Panc1 (cell line): ENCODE measurements around the gene PADI6. TPM values are rescaled to one million over a fixed set of nuclear protein-coding genes. Genes with fewer than 3 reads are reported as not detected.

Experiments
- ATAC-seq: fragments of 200-7000 bp; cut with Tn5 transposase; 2 replicates; pipeline ENCODE4 v1.9.1; 2020; ENCODE audit warnings: mild to moderate bottlenecking, moderate library complexity
- BruUV-seq: library from RNA; stranded (reverse); fragments of 400-500 nt; replicated peaks from 2 replicates; lab custom pipeline; 2021; lab: Mats Ljungman, UMichigan
- CTCF ChIA-PET: fragments of 300-600 bp; sonication (Branson Sonifier 250); formaldehyde crosslinking; loops from one replicate; lab custom pipeline; 2022; ENCODE audit warnings: antibody characterized with exemption; lab: Charles Lee
- POLR2A ChIA-PET: fragments of 300-600 bp; sonication (Branson Sonifier 250); formaldehyde crosslinking; loops from one replicate; lab custom pipeline; 2022; ENCODE audit warnings: antibody characterized with exemption; lab: Charles Lee
- DNase-seq: peaks from one replicate; pipeline ENCODE4 v3.0.0-alpha.2; 2010; ENCODE audit warnings: low read depth, low spot score
- H3K27ac ChIP-seq: 2 replicates; pipeline ENCODE4 v1.5.1; 2011; ENCODE audit warnings: mild to moderate bottlenecking, low read length, inconsistent platforms
- H3K27me3 ChIP-seq: fragments of 200-500 bp; sonication (Bioruptor generic); 2 replicates; pipeline ENCODE4 v1.6.0; 2014; ENCODE audit warnings: low read length, inconsistent platforms; ENCODE audit not compliant: control insufficient read depth, insufficient read depth
- H3K36me3 ChIP-seq: fragments of 200-500 bp; sonication (Bioruptor generic); 2 replicates; pipeline ENCODE4 v1.5.1; 2014; ENCODE audit warnings: inconsistent platforms, mild to moderate bottlenecking, low read length, moderate library complexity; ENCODE audit not compliant: control insufficient read depth, insufficient read depth
- H3K4me1 ChIP-seq: 2 replicates; pipeline ENCODE4 v1.5.1; 2011; ENCODE audit warnings: inconsistent platforms, mild to moderate bottlenecking, low read length, moderate library complexity; ENCODE audit not compliant: control insufficient read depth, insufficient read depth
- H3K4me3 ChIP-seq, 2 experiments: 2 replicates each; pipeline ENCODE4 v1.5.1; 2011 to 2012; ENCODE audit warnings: low read depth in 2 of 2, low read length in 2 of 2, mild to moderate bottlenecking in 2 of 2, inconsistent platforms in 1 of 2, moderate library complexity in 1 of 2
- H3K9me3 ChIP-seq: fragments of 200-500 bp; sonication (Bioruptor generic); 2 replicates; pipeline ENCODE4 v1.5.1; 2014; ENCODE audit warnings: low read depth, mild to moderate bottlenecking, inconsistent platforms, low read length, moderate library complexity; ENCODE audit not compliant: control insufficient read depth, insufficient read depth
- POLR2AphosphoS5 ChIP-seq: IDR thresholded peaks from 2 replicates; pipeline ENCODE4 v1.6.1; 2012; ENCODE audit warnings: mild to moderate bottlenecking, low read depth, low read length, moderate library complexity
- TCF7L2 ChIP-seq: IDR thresholded peaks from 2 replicates; pipeline ENCODE4 v1.6.1; 2011; ENCODE audit warnings: mild to moderate bottlenecking, low read depth, low read length, inconsistent platforms
- in situ Hi-C: cut with HindIII; loops from 2 replicates; pipeline ENCODE4 v1.10.0; 2016; ENCODE audit warnings: low sequenced_read_pairs, low pct_unique_long_range_greater_than_20kb
- intact Hi-C: fragments of 100-400 bp; cut with micrococcal nuclease; formaldehyde crosslinking; loops from one replicate; pipeline ENCODE4 v1.10.0; 2022; ENCODE audit not compliant: unreplicated experiment
- total RNA-seq: library from RNA; stranded (reverse); gene quantifications from one replicate; pipeline ENCODE4 v1.2.1, GENCODE V29; 2021; ENCODE audit not compliant: unreplicated experiment
- TF ChIP-seq, protein P1 (sequence below): fragments of 450-650 bp; IDR thresholded peaks from 2 replicates; pipeline ENCODE4 v1.5.1; 2017; ENCODE audit warnings: mild to moderate bottlenecking
- TF ChIP-seq, protein P2 (sequence below), 2 experiments: IDR thresholded peaks; 2 replicates each; pipeline ENCODE4 v1.6.1; 2011 to 2012; ENCODE audit warnings: low read depth in 2 of 2, control low read depth in 1 of 2, low read length in 1 of 2, mild to moderate bottlenecking in 1 of 2, moderate library complexity in 1 of 2; ENCODE audit not compliant: insufficient read depth in 1 of 2

The PADI6 gene
- total RNA-seq, 1 experiment from 2014 or later = not detected

DNA sequence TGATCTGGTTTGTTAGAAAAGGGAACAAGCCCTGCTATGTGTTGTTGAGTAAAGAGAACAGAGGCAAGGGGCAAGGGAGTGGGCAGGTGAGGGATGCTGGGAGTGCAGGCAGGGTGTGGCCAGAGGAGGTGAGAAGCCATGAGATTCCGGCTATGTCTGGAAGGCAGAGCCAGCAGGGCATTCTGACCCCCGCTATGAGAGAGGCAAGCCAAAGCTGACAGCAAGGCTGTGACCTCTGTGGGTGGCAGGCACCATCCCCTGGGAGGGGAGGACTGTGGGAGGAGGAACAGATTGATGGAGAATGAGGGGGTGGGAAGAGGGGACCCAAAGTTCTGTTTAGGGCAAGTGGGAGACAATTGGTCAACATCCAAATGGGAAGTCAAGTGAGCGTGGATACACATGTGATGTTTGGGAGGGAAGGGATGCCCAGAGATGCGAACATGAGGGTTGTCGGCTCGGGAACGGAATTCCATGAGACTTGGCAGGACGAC is 19.5 kb upstream of the PADI6 start:
- ATAC-seq (no peak), DNase-seq (no peak)
- peaks cover 8% of the 10 kb centered on the region for H3K4me1 ChIP-seq
- no peaks in the 10 kb centered on the region for H3K9me3 ChIP-seq
- no peaks in the 10 kb centered on the region for H3K27me3 ChIP-seq
- in situ Hi-C loops = no loop called here
- CTCF ChIA-PET = no interaction called here
- intact Hi-C loops = no loop called here
- no peak overlapping the region for H3K27ac ChIP-seq
- TF ChIP-seq, protein P1, sequence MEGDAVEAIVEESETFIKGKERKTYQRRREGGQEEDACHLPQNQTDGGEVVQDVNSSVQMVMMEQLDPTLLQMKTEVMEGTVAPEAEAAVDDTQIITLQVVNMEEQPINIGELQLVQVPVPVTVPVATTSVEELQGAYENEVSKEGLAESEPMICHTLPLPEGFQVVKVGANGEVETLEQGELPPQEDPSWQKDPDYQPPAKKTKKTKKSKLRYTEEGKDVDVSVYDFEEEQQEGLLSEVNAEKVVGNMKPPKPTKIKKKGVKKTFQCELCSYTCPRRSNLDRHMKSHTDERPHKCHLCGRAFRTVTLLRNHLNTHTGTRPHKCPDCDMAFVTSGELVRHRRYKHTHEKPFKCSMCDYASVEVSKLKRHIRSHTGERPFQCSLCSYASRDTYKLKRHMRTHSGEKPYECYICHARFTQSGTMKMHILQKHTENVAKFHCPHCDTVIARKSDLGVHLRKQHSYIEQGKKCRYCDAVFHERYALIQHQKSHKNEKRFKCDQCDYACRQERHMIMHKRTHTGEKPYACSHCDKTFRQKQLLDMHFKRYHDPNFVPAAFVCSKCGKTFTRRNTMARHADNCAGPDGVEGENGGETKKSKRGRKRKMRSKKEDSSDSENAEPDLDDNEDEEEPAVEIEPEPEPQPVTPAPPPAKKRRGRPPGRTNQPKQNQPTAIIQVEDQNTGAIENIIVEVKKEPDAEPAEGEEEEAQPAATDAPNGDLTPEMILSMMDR = no peak
- no peak for TF ChIP-seq POLR2AphosphoS5
- no TSS peak for BruUV-seq
- H3K36me3 ChIP-seq = no peaks in the 10 kb centered on the region; the same call in 1 of the 2 replicates
- no peak overlapping the region for H3K4me3 ChIP-seq
- POLR2A ChIA-PET = no interaction called here

DNA sequence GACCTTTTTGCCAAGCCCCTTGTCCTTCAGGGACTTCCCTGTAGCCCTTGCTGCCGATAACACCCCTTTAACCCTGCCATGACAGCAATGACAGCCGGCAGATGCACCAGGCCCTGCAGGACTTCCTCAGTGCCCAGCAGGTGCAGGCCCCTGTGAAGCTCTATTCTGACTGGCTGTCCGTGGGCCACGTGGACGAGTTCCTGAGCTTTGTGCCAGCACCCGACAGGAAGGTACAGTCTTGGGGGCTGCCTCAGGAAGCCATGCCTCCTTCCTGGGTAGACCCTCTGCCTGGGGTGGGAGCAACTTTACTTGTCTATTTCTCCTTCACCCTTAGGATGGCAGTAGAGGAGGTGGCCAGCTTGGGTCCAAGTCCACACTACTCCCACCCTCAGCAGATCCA is 16.1 kb upstream of the PADI6 start:
- Histone ChIP-seq H3K27me3 (no peaks in the 10 kb centered on the region), H3K36me3 (no peaks in the 10 kb centered on the region), H3K4me3 (no peak overlapping the region), H3K9me3 (no peaks in the 10 kb centered on the region), H3K27ac (no peak overlapping the region), H3K4me1 (no peaks in the 10 kb centered on the region)
- TF ChIP-seq, protein P1 = no peak
- no peak for TF ChIP-seq POLR2AphosphoS5
- no peak for TF ChIP-seq TCF7L2
- TF ChIP-seq, protein P2, sequence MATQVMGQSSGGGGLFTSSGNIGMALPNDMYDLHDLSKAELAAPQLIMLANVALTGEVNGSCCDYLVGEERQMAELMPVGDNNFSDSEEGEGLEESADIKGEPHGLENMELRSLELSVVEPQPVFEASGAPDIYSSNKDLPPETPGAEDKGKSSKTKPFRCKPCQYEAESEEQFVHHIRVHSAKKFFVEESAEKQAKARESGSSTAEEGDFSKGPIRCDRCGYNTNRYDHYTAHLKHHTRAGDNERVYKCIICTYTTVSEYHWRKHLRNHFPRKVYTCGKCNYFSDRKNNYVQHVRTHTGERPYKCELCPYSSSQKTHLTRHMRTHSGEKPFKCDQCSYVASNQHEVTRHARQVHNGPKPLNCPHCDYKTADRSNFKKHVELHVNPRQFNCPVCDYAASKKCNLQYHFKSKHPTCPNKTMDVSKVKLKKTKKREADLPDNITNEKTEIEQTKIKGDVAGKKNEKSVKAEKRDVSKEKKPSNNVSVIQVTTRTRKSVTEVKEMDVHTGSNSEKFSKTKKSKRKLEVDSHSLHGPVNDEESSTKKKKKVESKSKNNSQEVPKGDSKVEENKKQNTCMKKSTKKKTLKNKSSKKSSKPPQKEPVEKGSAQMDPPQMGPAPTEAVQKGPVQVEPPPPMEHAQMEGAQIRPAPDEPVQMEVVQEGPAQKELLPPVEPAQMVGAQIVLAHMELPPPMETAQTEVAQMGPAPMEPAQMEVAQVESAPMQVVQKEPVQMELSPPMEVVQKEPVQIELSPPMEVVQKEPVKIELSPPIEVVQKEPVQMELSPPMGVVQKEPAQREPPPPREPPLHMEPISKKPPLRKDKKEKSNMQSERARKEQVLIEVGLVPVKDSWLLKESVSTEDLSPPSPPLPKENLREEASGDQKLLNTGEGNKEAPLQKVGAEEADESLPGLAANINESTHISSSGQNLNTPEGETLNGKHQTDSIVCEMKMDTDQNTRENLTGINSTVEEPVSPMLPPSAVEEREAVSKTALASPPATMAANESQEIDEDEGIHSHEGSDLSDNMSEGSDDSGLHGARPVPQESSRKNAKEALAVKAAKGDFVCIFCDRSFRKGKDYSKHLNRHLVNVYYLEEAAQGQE (IDR thresholded peaks at IDR 0.05; ENCODE audit: insufficient read depth in 1 of 2, low read depth in 2 of 2, low read length in 1 of 2) = no peak
- in situ Hi-C loops (no loop called here), intact Hi-C loops (no loop called here)
- ATAC-seq = no peak; the same call in 1 of the 2 replicates
- ChIA-PET POLR2A (no interaction called here), CTCF (no interaction called here)
- no TSS peak for BruUV-seq
- no peak for DNase-seq
